Neural cell (in vitro differentiated cells): ENCODE data around the gene PRKD1. TPM values are rescaled to one million over a fixed set of nuclear protein-coding genes. Genes with fewer than 3 reads are reported as not detected.

Experiments used
- H2AFZ ChIP-seq: fragments of 200-600, 300-800 bp; sonication (generic), shearing (Covaris generic); 2 replicates; pipeline ENCODE4 v1.6.0; 2014; ENCODE audit warnings: low read depth, mild to moderate bottlenecking, antibody characterized with exemption, low read length, moderate library complexity
- H3F3A ChIP-seq: fragments of 200-600 bp; shearing (Covaris generic); 2 replicates; pipeline ENCODE4 v1.6.1; 2016; ENCODE audit warnings: mild to moderate bottlenecking, moderate library complexity, mixed read lengths, antibody characterized with exemption, low read length; ENCODE audit not compliant: insufficient read depth, poor library complexity, severe bottlenecking
- H3K27ac ChIP-seq: fragments of 200-600, 300-800 bp; sonication (generic), shearing (Covaris generic); 2 replicates; pipeline ENCODE4 v1.5.1; 2014; ENCODE audit warnings: mild to moderate bottlenecking, low read length, moderate library complexity
- H3K27me3 ChIP-seq: fragments of 300-800, 200-600 bp; sonication (generic), shearing (Covaris generic); 2 replicates; pipeline ENCODE4 v1.6.0; 2014; ENCODE audit warnings: mild to moderate bottlenecking, low read depth, low read length, moderate library complexity; ENCODE audit not compliant: insufficient read depth
- H3K36me3 ChIP-seq: fragments of 300-800, 200-600 bp; sonication (generic), shearing (Covaris generic); 2 replicates; pipeline ENCODE4 v1.5.1; 2014; ENCODE audit warnings: mild to moderate bottlenecking, antibody characterized with exemption, low read length, moderate library complexity; ENCODE audit not compliant: insufficient read depth
- H3K4me2 ChIP-seq: fragments of 300-800, 200-600 bp; sonication (generic), shearing (Covaris generic); 2 replicates; pipeline ENCODE4 v1.6.0; 2014; ENCODE audit warnings: mild to moderate bottlenecking, low read length
- H3K4me3 ChIP-seq: fragments of 300-800, 200-600 bp; sonication (generic), shearing (Covaris generic); 2 replicates; pipeline ENCODE4 v1.5.1; 2014; ENCODE audit warnings: mild to moderate bottlenecking, low read length, moderate library complexity
- H3K79me2 ChIP-seq: fragments of 200-600 bp; shearing (Covaris generic); replicated peaks from 2 replicates; pipeline ENCODE4 v1.6.0; 2014; ENCODE audit warnings: mild to moderate bottlenecking, low read length, moderate library complexity; ENCODE audit not compliant: insufficient read depth
- H3K9ac ChIP-seq: fragments of 300-800, 200-600 bp; sonication (generic), shearing (Covaris generic); 2 replicates; pipeline ENCODE4 v1.6.1; 2016; ENCODE audit warnings: mild to moderate bottlenecking, low read length, mixed read lengths
- H3K9me2 ChIP-seq: fragments of 200-600 bp; shearing (Covaris generic); 2 replicates; pipeline ENCODE4 v1.6.1; 2016; ENCODE audit warnings: mild to moderate bottlenecking, low read length, mixed read lengths; ENCODE audit not compliant: insufficient read depth
- H3K9me3 ChIP-seq: fragments of 200-600, 300-800 bp; sonication (generic), shearing (Covaris generic); 2 replicates; pipeline ENCODE4 v1.6.1; 2016; ENCODE audit warnings: mild to moderate bottlenecking, mixed run types, low read length, moderate library complexity, mixed read lengths
- H4K20me1 ChIP-seq: fragments of 200-600 bp; shearing (Covaris generic); 2 replicates; pipeline ENCODE4 v1.6.1; 2016; ENCODE audit warnings: mild to moderate bottlenecking, mixed run types; ENCODE audit not compliant: insufficient read depth
- CTCF ChIP-seq: fragments of 450-650 bp; IDR thresholded peaks from 2 replicates; pipeline ENCODE4 v1.5.1; 2014; ENCODE audit warnings: antibody characterized with exemption, mild to moderate bottlenecking, moderate library complexity; ENCODE audit not compliant: poor library complexity, severe bottlenecking
- EP300 ChIP-seq: fragments of 450-650 bp; conservative IDR thresholded peaks from 2 replicates; pipeline ENCODE4 v1.6.1; 2014; ENCODE audit warnings: antibody characterized with exemption, mild to moderate bottlenecking, moderate library complexity; ENCODE audit not compliant: poor library complexity, severe bottlenecking
- EZH2 ChIP-seq: fragments of 200-600, 300-800 bp; shearing (Covaris generic), sonication (generic); IDR thresholded peaks from 2 replicates; pipeline ENCODE4 v1.6.1; 2014; ENCODE audit warnings: antibody characterized with exemption, low read length, borderline replicate concordance, mild to moderate bottlenecking; ENCODE audit not compliant: insufficient read depth, poor library complexity, severe bottlenecking
- MXI1 ChIP-seq: fragments of 450-650 bp; conservative IDR thresholded peaks from 2 replicates; pipeline ENCODE4 v1.6.1; 2014; ENCODE audit warnings: antibody characterized with exemption, mild to moderate bottlenecking; ENCODE audit not compliant: poor library complexity, severe bottlenecking
- POLR2AphosphoS5 ChIP-seq: IDR thresholded peaks from 2 replicates; pipeline ENCODE4 v1.6.1; 2012
- RAD21 ChIP-seq: fragments of 450-650 bp; conservative IDR thresholded peaks from 2 replicates; pipeline ENCODE4 v1.6.1; 2014; ENCODE audit warnings: antibody characterized with exemption, mild to moderate bottlenecking, moderate library complexity
- REST ChIP-seq: IDR thresholded peaks from 2 replicates; pipeline ENCODE4 v1.6.1; 2012; ENCODE audit warnings: borderline replicate concordance
- SMC3 ChIP-seq: fragments of 450-650 bp; conservative IDR thresholded peaks from 2 replicates; pipeline ENCODE4 v1.6.1; 2014; ENCODE audit warnings: antibody characterized with exemption, mild to moderate bottlenecking, moderate library complexity; ENCODE audit not compliant: poor library complexity
- TAF1 ChIP-seq: IDR thresholded peaks from 2 replicates; pipeline ENCODE4 v1.6.1; 2012; ENCODE audit warnings: low read depth
- polyA plus RNA-seq: library from polyadenylated mRNA; depleted of rRNA; stranded (reverse); fragments of >200 nt; gene quantifications from 2 replicates; pipeline ENCODE4 v1.2.3, GENCODE V29; 2014

Gene PRKD1
- polyA plus RNA-seq, 1 donor from 2014 or later, result 9.6 TPM

DNA sequence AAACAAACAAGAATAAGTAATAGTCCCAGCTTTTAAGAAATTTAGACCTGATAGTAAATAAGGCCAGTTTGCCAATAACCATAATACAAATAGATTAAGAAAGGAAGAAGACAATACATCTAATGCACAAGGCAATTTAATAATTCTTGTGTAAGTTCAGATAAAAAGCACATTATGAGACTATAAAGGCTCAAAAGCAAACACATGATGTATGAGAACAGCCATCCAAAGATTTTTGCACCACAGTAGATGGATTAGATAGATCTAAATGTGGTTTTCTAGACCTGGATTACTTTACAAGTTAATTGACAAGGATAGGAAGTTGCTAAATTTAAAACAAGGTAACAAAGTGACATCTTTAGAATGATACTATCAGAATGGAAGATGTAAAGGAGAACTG, 125.4 kb downstream of the PRKD1 start:
- H3F3A ChIP-seq, result no peaks in the 10 kb centered on the region
- no peaks in the 10 kb centered on the region for H3K27me3 ChIP-seq
- no peak overlapping the region for H3K27ac ChIP-seq
- no peaks in the 10 kb centered on the region for H4K20me1 ChIP-seq
- H3K36me3 ChIP-seq, result no peaks in the 10 kb centered on the region
- no peak overlapping the region for H2AFZ ChIP-seq
- H3K9me3 ChIP-seq, result no peaks in the 10 kb centered on the region
- H3K79me2 ChIP-seq, result no peaks in the 10 kb centered on the region
- H3K9me2 ChIP-seq, result no peaks in the 10 kb centered on the region
- TF ChIP-seq MXI1 (no peak), EZH2 (no peak), TAF1 (no peak), EP300 (no peak), RAD21 (no peak), REST (no peak), POLR2AphosphoS5 (no peak), SMC3 (no peak), CTCF (no peak)
- H3K9ac ChIP-seq, result no peak overlapping the region
- no peak overlapping the region for H3K4me3 ChIP-seq
- no peak overlapping the region for H3K4me2 ChIP-seq

- Histone ChIP-seq H3K4me3 (no peak overlapping the region), H4K20me1 (no peaks in the 10 kb centered on the region), H3K9me2 (no peaks in the 10 kb centered on the region), H3K9me3 (no peaks in the 10 kb centered on the region), H3F3A (no peaks in the 10 kb centered on the region), H2AFZ (no peak overlapping the region), H3K27me3 (no peaks in the 10 kb centered on the region), H3K9ac (no peak overlapping the region), H3K27ac (no peak overlapping the region), H3K36me3 (no peaks in the 10 kb centered on the region), H3K4me2 (no peak overlapping the region), H3K79me2 (no peaks in the 10 kb centered on the region)
- TF ChIP-seq EP300 (no peak), SMC3 (no peak), EZH2 (no peak), MXI1 (no peak), CTCF (peak; percentile 9), TAF1 (no peak), POLR2AphosphoS5 (no peak), RAD21 (no peak)
Observed at GRCh38 chr14:29800961-29801360, 126.7 kb downstream of the PRKD1 start.
